Thymus (tissue), 11 donors: Measurements from ENCODE around the gene NAPB. TPM values are rescaled to one million over a fixed set of nuclear protein-coding genes. Genes with fewer than 3 reads are reported as not detected.
A peak's percentile ranks its signal among the peaks of the same experiment; 100 is the strongest.

ENCODE experiments used
- DNase-seq, 9 donors: peaks; one replicate each; pipeline ENCODE4 v3.0.0-alpha.2; 2013; ENCODE audit warnings: low spot score in 9 of 9, low read depth in 6 of 9, missing footprints in 1 of 9
- H3K27ac ChIP-seq, 2 donors: one replicate each; pipeline ENCODE4 v1.5.1; 2013; ENCODE audit warnings: control low read depth in 1 of 2, low read depth in 1 of 2, low read length in 1 of 2, mild to moderate bottlenecking in 1 of 2, moderate library complexity in 1 of 2
- H3K27me3 ChIP-seq, 2 donors: one replicate each; pipeline ENCODE4 v1.5.1; 2013; ENCODE audit warnings: low read length in 1 of 2; ENCODE audit not compliant: control insufficient read depth in 2 of 2, insufficient read depth in 1 of 2
- H3K36me3 ChIP-seq, 2 donors: one replicate each; pipeline ENCODE4 v1.5.1; 2013; ENCODE audit warnings: low read length in 1 of 2, mild to moderate bottlenecking in 1 of 2, moderate library complexity in 1 of 2; ENCODE audit not compliant: control insufficient read depth in 2 of 2, insufficient read depth in 2 of 2
- H3K4me1 ChIP-seq, 2 donors: one replicate each; pipeline ENCODE4 v1.5.1; 2013; ENCODE audit warnings: low read length in 2 of 2; ENCODE audit not compliant: control insufficient read depth in 2 of 2, insufficient read depth in 2 of 2
- H3K4me3 ChIP-seq, 2 donors: one replicate each; pipeline ENCODE4 v1.5.1; 2013; ENCODE audit warnings: low read length in 2 of 2, control low read depth in 1 of 2, mild to moderate bottlenecking in 1 of 2
- H3K9me3 ChIP-seq, 2 donors: one replicate each; pipeline ENCODE4 v1.5.1; 2013; ENCODE audit warnings: low read length in 1 of 2, mild to moderate bottlenecking in 1 of 2; ENCODE audit not compliant: control insufficient read depth in 2 of 2, insufficient read depth in 1 of 2
- WGBS: extraction: QIAGEN DNeasy Blood & Tissue Kit; methylation state at CpG from one replicate; pipeline ENCODE4 v1.1.7; 2013; 5-methylcytosine and 5-hydroxymethylcytosine counted together
- polyA plus RNA-seq: library from polyadenylated mRNA; stranded (reverse); fragments of 200-250 nt; gene quantifications from one replicate; pipeline ENCODE4 v1.2.3, GENCODE V29; 2013
- total RNA-seq: library from RNA; stranded (reverse); fragments of 120-200 nt; gene quantifications from one replicate; pipeline ENCODE4 v1.2.4, GENCODE V29; 2013
- donor health status: healthy.

Gene NAPB
- total and polyA plus RNA-seq, 2 donors: 7.6 to 8.8 TPM

GRCh38 chr20:23442436-23442835 is 21.1 kb upstream of the NAPB start:
- peaks cover 0 to 36% of the 10 kb centered on the region in 2 donors for H3K4me1 ChIP-seq
- H3K4me3 ChIP-seq: no peak overlapping the region
- no peaks in the 10 kb centered on the region for H3K9me3 ChIP-seq
- no peak overlapping the region for H3K27ac ChIP-seq
- 94% methylated on average over 5 of the region's 5 CpGs for WGBS
- no peak for DNase-seq
- no peaks in the 10 kb centered on the region for H3K36me3 ChIP-seq
- H3K27me3 ChIP-seq: no peaks in the 10 kb centered on the region

GRCh38 chr20:23441850-23442313 is 20.6 kb upstream of the NAPB start:
- 31% methylated on average over 8 of the region's 8 CpGs for WGBS
- peaks cover 0 to 36% of the 10 kb centered on the region in 2 donors for H3K4me1 ChIP-seq
- no peaks in the 10 kb centered on the region for H3K27me3 ChIP-seq
- no peak overlapping the region for H3K27ac ChIP-seq
- H3K9me3 ChIP-seq: no peaks in the 10 kb centered on the region
- no peak overlapping the region for H3K4me3 ChIP-seq
- peak in 8 of 9 donors; percentile 64 to 90 (median 78) for DNase-seq
- H3K36me3 ChIP-seq: no peaks in the 10 kb centered on the region

GRCh38 chr20:23440004-23440403 is 18.7 kb upstream of the NAPB start:
- Histone ChIP-seq H3K9me3 (no peaks in the 10 kb centered on the region), H3K36me3 (no peaks in the 10 kb centered on the region), H3K27me3 (no peaks in the 10 kb centered on the region), H3K4me1 (peaks cover 0 to 30% of the 10 kb centered on the region in 2 donors), H3K4me3 (no peak overlapping the region), H3K27ac (no peak overlapping the region)
- no peak for DNase-seq
- 95% methylated on average over 2 of the region's 2 CpGs for WGBS

DNA sequence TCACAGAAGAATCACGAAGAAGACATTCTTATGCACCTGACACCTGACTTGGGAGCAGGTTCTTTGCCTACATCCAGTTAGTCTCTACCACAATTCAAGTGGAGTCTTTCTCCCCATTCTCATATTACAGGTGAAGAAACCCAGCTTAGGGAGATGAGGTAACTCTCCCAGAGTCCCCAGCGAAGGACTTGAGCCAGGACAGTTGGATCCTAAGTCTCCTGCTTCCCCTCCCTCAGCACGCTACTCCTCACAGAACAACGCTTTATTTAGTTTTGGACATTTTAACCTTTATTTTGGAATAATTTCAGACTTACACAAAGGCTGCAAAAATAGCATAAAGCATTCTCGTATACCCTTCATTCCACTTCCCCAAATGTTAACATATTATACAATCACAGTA is 17.4 kb upstream of the NAPB start:
- 65% methylated on average over 5 of the region's 5 CpGs for WGBS

DNA sequence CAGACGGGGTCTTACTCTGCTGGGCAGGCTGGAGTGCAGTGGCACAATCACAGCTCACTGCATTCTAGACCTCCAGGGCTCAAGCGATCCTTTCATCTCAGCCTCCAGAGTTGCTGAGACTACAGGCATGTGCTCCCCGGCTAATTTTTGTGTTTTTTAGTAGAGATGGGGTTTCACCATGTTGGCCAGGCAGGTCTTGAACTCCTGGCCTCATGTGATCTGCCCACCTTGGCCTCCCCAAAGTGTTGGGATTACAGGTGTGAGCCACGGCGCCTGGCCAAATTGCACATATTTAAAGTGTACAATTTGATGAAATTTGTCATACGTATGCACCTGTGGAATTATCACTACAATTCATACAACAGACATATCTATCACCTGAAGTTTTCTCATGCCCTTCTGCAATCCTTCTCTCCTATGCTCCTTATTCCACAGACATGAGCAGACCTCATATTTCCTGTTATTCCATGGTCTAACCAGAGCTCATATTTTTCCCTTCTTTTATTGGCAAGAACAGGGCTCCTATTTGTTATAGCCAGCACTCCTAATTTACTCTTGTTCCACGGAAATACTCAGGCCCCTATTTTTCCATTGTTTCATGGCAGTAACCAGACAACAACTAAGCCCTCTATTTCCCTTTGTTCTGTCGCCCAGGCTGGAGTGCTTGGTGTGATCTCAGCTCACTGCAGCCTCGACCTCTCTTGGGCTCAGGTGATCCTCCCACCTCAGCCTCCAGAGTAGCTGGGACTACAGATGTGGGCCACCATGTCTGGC is 16.0 kb upstream of the NAPB start:
- Histone ChIP-seq H3K4me1 (peaks cover 0 to 5% of the 10 kb centered on the region in 2 donors), H3K36me3 (no peaks in the 10 kb centered on the region), H3K27me3 (no peaks in the 10 kb centered on the region), H3K27ac (no peak overlapping the region), H3K9me3 (no peaks in the 10 kb centered on the region), H3K4me3 (no peak overlapping the region)
- WGBS: 96% methylated on average over 9 of the region's 9 CpGs
- no peak for DNase-seq

More for the DNA sequence above, 17.4 kb upstream of the NAPB start:
- no peak for DNase-seq
- Histone ChIP-seq H3K27ac (no peak overlapping the region), H3K36me3 (no peaks in the 10 kb centered on the region), H3K9me3 (no peaks in the 10 kb centered on the region), H3K4me1 (peaks cover 0 to 16% of the 10 kb centered on the region in 2 donors), H3K27me3 (no peaks in the 10 kb centered on the region), H3K4me3 (no peak overlapping the region)

DNA sequence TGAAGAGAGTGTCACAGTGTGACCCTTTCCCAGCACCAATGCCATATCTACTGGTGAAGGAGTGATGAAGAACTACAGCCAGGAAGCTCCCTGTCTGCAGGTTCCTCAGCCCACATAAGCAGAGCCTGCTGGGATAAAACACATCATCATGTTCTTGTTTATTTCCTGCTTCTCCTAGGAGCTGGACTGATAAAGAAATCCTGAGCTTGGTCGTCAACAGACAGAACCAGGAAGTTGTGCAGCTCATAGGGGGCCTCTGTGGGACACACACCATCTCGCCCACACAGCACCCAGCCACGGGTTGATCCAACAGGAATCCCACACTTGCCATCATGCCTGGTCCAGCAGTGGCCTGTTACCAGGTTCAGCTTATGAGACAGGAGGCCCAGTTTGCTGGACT is 15.4 kb upstream of the NAPB start:
- DNase-seq: no peak
- Histone ChIP-seq H3K27ac (no peak overlapping the region), H3K4me1 (no peaks in the 10 kb centered on the region), H3K4me3 (no peak overlapping the region), H3K9me3 (no peaks in the 10 kb centered on the region), H3K27me3 (no peaks in the 10 kb centered on the region), H3K36me3 (no peaks in the 10 kb centered on the region)
- WGBS: 68% methylated on average over 3 of the region's 3 CpGs

DNA sequence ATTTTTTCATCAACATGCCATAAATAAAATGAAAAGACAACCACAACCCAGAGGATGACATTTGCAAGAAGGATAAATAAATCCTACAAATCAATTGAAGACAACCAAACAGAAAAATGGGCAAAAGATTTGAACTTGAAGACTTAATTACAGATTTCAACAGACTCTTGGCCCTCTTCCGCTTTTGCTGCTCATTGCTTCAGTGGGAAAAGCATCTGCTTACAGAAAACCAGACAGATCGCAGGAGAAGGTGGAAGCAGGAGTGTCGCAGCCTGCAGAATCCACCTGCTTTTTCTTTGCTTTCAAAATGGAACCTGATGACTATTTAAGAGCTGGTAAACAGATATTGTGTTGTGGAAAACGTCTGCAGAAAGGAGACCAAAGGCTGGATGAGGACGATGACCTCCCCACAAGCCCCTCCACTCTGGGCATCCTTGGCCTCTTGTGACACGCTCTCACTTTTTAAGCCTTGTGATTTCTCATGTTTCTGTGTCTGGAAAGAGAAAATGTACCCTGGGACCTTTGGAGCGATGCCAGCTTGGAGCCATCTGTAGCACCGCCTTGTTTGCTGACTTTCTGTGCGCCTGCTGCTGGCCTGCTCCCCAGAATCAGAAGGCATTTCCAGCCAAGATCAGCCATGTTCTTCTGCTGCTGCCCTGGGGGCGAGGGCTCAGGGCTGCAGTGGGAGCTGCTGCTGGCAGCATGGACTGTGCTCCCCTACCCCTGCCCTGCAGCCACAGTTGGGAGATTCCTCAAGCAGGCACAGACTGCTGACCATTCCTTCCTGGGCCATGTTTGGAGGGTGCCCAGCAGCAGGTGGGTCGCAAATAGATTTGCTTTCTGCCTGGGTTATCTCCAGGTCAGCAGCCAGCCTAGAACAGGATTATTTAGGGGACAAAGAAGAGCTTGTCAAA is 14.6 kb upstream of the NAPB start:
- DNase-seq: no peak
- Histone ChIP-seq H3K27me3 (no peaks in the 10 kb centered on the region), H3K27ac (no peak overlapping the region)

DNA sequence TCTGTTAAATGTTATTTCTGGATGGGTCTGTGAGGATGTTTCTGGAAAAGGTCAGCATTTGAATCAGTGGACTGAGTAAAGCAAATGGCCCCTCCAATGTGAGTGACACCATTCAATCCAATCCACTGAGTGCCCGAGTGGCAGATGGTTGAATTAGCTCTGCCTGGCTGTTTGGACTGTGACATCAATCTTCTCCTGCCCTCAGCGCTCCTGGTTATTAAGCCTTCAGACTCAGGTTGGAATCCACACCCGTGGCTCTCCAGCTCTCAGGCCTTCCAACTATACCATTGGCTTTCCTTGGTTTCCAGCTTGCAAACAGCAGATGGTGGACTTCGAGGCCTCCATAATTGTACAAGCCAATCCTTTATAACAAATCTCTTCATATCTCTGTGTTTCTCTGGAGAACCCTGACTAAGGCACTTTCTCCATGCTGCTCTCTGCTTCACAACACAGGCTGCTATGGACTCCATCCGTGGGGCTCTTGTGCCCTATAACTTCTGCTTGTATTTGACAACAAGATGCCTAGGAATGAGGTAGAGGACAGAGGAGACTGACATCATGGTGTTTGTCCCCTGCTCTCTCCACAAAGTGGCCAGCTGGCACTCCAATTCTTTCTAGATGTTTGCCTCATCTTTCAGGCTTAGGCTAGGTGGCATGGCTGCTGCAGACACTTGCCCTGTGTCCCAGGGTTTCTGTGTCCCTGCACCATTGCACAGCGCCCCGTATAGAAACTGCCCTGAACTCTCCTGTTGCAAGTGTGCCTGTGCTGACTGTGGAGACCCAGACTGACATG is 13.4 kb upstream of the NAPB start:
- Histone ChIP-seq H3K4me1 (no peaks in the 10 kb centered on the region), H3K4me3 (no peak overlapping the region), H3K27ac (no peak overlapping the region), H3K36me3 (no peaks in the 10 kb centered on the region), H3K27me3 (no peaks in the 10 kb centered on the region), H3K9me3 (no peaks in the 10 kb centered on the region)
- no peak for DNase-seq
- WGBS: 97% methylated on average over 7 of the region's 7 CpGs

More for the DNA sequence above, 14.6 kb upstream of the NAPB start:
- Histone ChIP-seq H3K4me1 (no peaks in the 10 kb centered on the region), H3K4me3 (no peak overlapping the region), H3K36me3 (no peaks in the 10 kb centered on the region), H3K9me3 (no peaks in the 10 kb centered on the region)
- 94% methylated on average over 11 of the region's 11 CpGs for WGBS
